GM13976 (cell line): Measurements from ENCODE around the gene EBF3.

ENCODE experiments used
- DNase-seq: peaks from one replicate; pipeline ENCODE4 v3.0.0; 2012; ENCODE audit warnings: low spot score
- in situ Hi-C: fragments of 300-500 bp; cut with MboI; formaldehyde crosslinking; loops from one replicate; pipeline ENCODE4 v1.12.0; 2022; ENCODE audit warnings: low sequenced_read_pairs, mixed read lengths, inconsistent platforms; ENCODE audit not compliant: unreplicated experiment
- TF ChIP-seq, protein P1 (sequence below): IDR thresholded peaks from 2 replicates; pipeline ENCODE4 v1.5.1; 2012; ENCODE audit warnings: borderline replicate concordance, mild to moderate bottlenecking; ENCODE audit not compliant: insufficient read depth; ENCODE audit errors: extremely low read depth, missing control alignments, control extremely low read depth

EBF3 gene

DNA sequence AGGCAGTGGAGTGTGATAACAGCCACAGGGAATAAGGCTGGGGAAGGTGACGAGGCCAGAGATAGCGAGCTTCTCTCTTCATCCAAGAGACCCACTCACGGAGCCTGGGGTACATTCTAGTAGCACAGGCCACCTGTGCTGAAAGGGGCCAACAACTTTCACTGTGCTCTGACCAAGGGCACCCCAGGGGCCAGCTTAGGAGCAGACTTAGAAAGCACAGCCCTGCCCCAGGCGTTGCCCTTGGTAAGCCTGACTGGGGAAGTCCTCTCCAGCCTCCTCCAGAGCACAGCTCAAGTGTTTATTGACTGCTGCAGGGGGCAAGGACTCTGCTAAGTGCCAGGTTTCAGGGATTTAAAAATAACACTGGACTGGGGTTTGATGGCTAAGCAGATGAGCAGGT lies 44.7 kb downstream of the EBF3 start:
- DNase-seq, result no peak
- in situ Hi-C loops, result no loop called here
- TF ChIP-seq, protein P1, sequence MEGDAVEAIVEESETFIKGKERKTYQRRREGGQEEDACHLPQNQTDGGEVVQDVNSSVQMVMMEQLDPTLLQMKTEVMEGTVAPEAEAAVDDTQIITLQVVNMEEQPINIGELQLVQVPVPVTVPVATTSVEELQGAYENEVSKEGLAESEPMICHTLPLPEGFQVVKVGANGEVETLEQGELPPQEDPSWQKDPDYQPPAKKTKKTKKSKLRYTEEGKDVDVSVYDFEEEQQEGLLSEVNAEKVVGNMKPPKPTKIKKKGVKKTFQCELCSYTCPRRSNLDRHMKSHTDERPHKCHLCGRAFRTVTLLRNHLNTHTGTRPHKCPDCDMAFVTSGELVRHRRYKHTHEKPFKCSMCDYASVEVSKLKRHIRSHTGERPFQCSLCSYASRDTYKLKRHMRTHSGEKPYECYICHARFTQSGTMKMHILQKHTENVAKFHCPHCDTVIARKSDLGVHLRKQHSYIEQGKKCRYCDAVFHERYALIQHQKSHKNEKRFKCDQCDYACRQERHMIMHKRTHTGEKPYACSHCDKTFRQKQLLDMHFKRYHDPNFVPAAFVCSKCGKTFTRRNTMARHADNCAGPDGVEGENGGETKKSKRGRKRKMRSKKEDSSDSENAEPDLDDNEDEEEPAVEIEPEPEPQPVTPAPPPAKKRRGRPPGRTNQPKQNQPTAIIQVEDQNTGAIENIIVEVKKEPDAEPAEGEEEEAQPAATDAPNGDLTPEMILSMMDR, result no peak

DNA sequence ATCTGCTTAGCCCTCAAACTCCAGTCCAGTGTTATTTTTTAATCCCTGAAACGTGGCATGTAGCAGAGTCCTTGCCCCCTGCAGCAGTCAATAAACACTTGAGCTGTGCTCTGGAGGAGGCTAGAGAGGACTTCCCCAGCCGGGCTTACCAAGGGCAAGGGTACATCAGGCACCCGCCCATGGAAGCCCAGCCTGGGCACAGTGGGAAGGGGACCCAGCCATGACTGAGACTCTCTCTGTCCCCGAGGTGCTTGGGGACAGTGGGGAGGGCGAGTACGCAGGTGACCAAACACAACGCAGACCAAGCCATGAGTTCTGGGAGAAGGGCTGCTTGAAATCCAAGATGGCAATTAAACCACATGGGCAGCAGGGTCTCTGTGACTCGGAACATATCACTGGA lies 45.2 kb downstream of the EBF3 start:
- DNase-seq, result no peak
- TF ChIP-seq, protein P1, result no peak
- in situ Hi-C loops, result no loop called here

DNA sequence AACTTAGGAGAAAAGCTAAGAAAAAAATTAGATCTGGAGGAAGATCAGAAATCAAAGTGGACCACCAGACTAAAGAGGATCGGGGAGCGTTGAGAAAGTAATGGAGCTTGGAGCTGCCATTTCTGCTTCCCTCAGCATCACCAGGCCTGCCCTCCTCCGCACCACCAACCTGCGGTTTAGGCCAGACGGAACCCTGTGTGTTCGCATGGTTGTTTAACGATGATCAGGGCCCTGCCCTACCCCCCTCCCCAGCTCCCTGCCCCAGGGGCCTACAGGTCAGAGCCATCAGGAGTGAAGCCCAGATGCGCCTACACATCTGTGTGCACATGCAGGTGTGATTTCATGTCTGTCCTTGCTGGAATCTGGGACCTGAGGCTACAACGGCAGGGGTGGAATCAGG lies 45.7 kb downstream of the EBF3 start:
- in situ Hi-C loops, result no loop called here
- DNase-seq, result no peak
- TF ChIP-seq, protein P1, result no peak

DNA sequence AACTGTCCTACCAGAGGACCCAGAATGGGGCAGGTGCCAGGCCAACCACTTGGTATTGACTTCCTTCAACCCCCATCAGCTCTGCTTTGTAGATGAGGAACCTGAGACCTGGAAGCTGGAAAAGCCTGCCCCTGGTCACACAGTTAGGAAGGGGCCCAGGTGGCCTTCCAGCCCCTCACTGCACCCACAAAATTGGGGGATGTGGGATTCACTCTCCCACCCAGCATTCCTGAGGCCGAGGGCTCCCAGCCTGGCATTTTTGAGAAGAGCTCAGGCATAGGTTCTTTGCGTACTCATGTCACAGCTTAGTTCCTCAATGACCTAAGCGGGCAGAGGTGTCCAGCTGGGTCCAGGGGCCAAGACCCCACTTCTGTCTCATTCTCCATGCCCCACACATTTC lies 46.1 kb downstream of the EBF3 start:
- in situ Hi-C loops, result no loop called here
- DNase-seq, result no peak
- TF ChIP-seq, protein P1, result no peak

DNA sequence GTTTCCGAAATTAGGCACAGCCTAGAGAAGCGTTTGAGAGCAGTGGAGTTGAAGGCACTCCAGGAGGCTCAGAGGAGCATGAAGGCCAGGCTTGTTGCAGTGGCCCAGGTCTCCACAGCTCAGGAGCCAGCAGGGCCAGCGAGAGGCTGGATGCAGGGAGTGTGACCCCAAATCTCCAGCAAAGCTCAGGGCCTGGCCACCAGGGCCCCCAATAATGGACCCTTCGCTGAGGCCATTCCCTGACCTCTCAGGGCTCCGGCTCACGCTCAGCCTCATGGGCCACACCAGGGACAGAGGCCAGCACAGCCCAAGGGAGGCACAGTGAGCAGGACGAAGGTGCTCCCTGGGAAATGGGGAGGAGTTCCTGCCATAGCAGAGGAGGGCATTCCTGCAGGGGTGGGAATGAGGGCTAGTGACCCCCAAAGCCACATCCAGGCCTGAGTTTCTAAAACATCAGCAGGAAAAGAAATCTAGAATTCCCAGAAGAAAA lies 47.5 kb downstream of the EBF3 start:
- no peak for DNase-seq
- TF ChIP-seq, protein P1, result no peak
- in situ Hi-C loops, result no loop called here

DNA sequence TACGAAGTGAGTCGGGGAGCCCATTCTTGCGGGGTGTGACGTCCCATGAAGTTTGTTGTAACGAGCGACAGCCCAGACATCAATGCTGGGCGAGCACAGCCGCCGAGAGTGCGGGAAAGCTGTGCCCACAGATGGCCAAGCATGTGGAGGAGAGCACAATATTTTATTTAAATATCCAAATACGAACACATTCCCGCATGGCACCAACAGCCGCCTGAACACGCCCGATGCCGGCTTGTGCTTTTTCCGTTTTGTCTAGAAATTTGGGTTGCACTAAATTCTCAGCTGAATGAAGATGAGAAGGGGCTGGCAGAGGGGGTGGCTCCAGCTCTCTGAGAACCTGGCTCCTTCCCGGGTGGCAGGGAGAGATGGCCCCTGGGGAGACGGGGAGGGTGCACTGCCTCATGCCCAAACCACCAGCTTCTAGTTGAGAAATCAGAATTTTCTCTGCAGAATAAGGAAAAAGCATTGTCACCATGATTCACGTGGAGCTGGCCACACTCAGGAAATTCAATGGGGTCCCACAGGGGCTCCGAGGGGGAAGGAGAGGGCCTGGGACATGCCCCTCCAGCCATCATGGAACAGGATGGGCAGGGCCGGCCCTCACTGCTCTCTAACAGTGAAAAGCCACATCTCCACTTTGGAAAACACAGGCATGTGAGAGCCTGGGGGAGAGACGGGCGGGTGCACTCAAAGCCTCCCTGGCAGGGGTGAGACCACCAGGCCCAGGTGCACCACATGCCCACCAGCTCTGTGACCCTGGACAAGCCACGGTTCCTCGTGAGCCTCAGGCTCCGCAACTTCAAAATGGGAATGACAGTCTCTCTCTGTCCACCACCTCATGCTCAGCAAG lies 48.3 kb downstream of the EBF3 start:
- in situ Hi-C loops, result no loop called here

More for the DNA sequence above, 48.3 kb downstream of the EBF3 start:
- no peak for DNase-seq
- TF ChIP-seq, protein P1, result no peak
